Measurements from ENCODE around the gene TXNDC15.
A peak's percentile ranks its signal among the peaks of the same experiment; 100 is the strongest.
"Not testable (repeated sequence)": the region's sequence is repeated elsewhere in the genome, so short reads cannot be mapped to it uniquely, and the experiment has no call there.

Gene TXNDC15

GRCh38 chr5:134873987-134874830 is at the start of gene TXNDC15:
Gene TXNDC15, plus strand, starts transcription at chr5:134874371. Its CDS starts 57 bp downstream, at chr5:134874428.
- no peaks in the 10 kb centered on the region for H3K27me3 Mint-ChIP-seq
- ATAC-seq (replicated peaks) (peak; percentile 88), DNase-seq (peak; percentile 78)
- peak within 1 kb of the TSS; percentile 99 to 100 for H3K4me3 Mint-ChIP-seq
- no peaks in the 10 kb centered on the region for H3K9me3 Mint-ChIP-seq
- peak within 1 kb of the TSS; percentile 99 for H3K27ac Mint-ChIP-seq
- peaks cover 26 to 46% of the 10 kb centered on the region in 2 donors for H3K4me1 Mint-ChIP-seq
- H3K36me3 Mint-ChIP-seq: peaks cover 6 to 19% of the 10 kb centered on the region in 2 donors

- no peak for DNase-seq
- no peak overlapping the region for H3K4me3 Mint-ChIP-seq
- no peaks in the 10 kb centered on the region for H3K27me3 Mint-ChIP-seq
- H3K9me3 Mint-ChIP-seq: no peaks in the 10 kb centered on the region
- no peak overlapping the region for H3K27ac Mint-ChIP-seq
- H3K4me1 Mint-ChIP-seq: peaks cover 0 to 2% of the 10 kb centered on the region in 2 donors
- H3K36me3 Mint-ChIP-seq: peaks cover 37 to 43% of the 10 kb centered on the region in 2 donors
- ATAC-seq (replicated peaks): no peak
These were observed 49.5 kb upstream of the TXNDC15 start for GRCh38 chr5:134824681-134825080.

- ATAC-seq (replicated peaks): no peak
- peaks cover 0 to 2% of the 10 kb centered on the region in 2 donors for H3K4me1 Mint-ChIP-seq
- H3K27ac Mint-ChIP-seq: no peak overlapping the region
- no peaks in the 10 kb centered on the region for H3K9me3 Mint-ChIP-seq
- no peak overlapping the region for H3K4me3 Mint-ChIP-seq
- H3K36me3 Mint-ChIP-seq: peaks cover 34 to 40% of the 10 kb centered on the region in 2 donors
- no peaks in the 10 kb centered on the region for H3K27me3 Mint-ChIP-seq
- no peak for DNase-seq
These were observed 49.0 kb upstream of the TXNDC15 start for GRCh38 chr5:134825212-134825611.

- Mint-ChIP-seq H3K27me3 (no peaks in the 10 kb centered on the region), H3K27ac (no peak overlapping the region), H3K9me3 (no peaks in the 10 kb centered on the region), H3K36me3 (peaks cover 15 to 16% of the 10 kb centered on the region in 2 donors), H3K4me1 (no peaks in the 10 kb centered on the region), H3K4me3 (no peak overlapping the region)
- DNase-seq (no peak), ATAC-seq (replicated peaks) (no peak)
These were observed 40.7 kb upstream of the TXNDC15 start for GRCh38 chr5:134833340-134834032.

GRCh38 chr5:134835623-134836022 is 38.5 kb upstream of the TXNDC15 start:
- no peak for DNase-seq
- H3K4me3 Mint-ChIP-seq: no peak overlapping the region
- H3K4me1 Mint-ChIP-seq: no peaks in the 10 kb centered on the region
- no peaks in the 10 kb centered on the region for H3K27me3 Mint-ChIP-seq
- no peaks in the 10 kb centered on the region for H3K9me3 Mint-ChIP-seq
- H3K27ac Mint-ChIP-seq: no peak overlapping the region
- H3K36me3 Mint-ChIP-seq: peaks cover 23% of the 10 kb centered on the region in 2 donors
- ATAC-seq (replicated peaks): no peak

GRCh38 chr5:134837530-134838181 is 36.5 kb upstream of the TXNDC15 start:
- H3K27me3 Mint-ChIP-seq: no peaks in the 10 kb centered on the region
- H3K27ac Mint-ChIP-seq: no peak overlapping the region
- no peak for DNase-seq
- H3K4me1 Mint-ChIP-seq: no peaks in the 10 kb centered on the region
- no peak overlapping the region for H3K4me3 Mint-ChIP-seq
- H3K36me3 Mint-ChIP-seq: peaks cover 18 to 23% of the 10 kb centered on the region in 2 donors
- ATAC-seq (replicated peaks): no peak
- H3K9me3 Mint-ChIP-seq: no peaks in the 10 kb centered on the region

- not testable (repeated sequence) for ATAC-seq (replicated peaks); H3K9me3 Mint-ChIP-seq; H3K4me1 Mint-ChIP-seq; DNase-seq; H3K27ac Mint-ChIP-seq; H3K4me3 Mint-ChIP-seq; H3K27me3 Mint-ChIP-seq
- peaks cover 18 to 20% of the 10 kb centered on the region in 2 donors for H3K36me3 Mint-ChIP-seq
These were observed 35.8 kb upstream of the TXNDC15 start for GRCh38 chr5:134838361-134838760.

GRCh38 chr5:134840811-134841210 is 33.4 kb upstream of the TXNDC15 start:
- Mint-ChIP-seq H3K4me1 (peaks cover 8 to 13% of the 10 kb centered on the region in 2 donors), H3K27ac (no peak overlapping the region), H3K36me3 (peaks cover 25 to 27% of the 10 kb centered on the region in 2 donors), H3K9me3 (no peaks in the 10 kb centered on the region), H3K4me3 (no peak overlapping the region), H3K27me3 (no peaks in the 10 kb centered on the region)
- DNase-seq (no peak), ATAC-seq (replicated peaks) (no peak)

- H3K36me3 Mint-ChIP-seq: peaks cover 20 to 25% of the 10 kb centered on the region in 2 donors
- H3K27me3 Mint-ChIP-seq: no peaks in the 10 kb centered on the region
- no peaks in the 10 kb centered on the region for H3K9me3 Mint-ChIP-seq
- ATAC-seq (replicated peaks) (no peak), DNase-seq (no peak)
- no peak overlapping the region for H3K27ac Mint-ChIP-seq
- H3K4me3 Mint-ChIP-seq: no peak overlapping the region
- H3K4me1 Mint-ChIP-seq: peaks cover 12 to 35% of the 10 kb centered on the region in 2 donors
These were observed 29.9 kb upstream of the TXNDC15 start for GRCh38 chr5:134844252-134844651.

- DNase-seq (no peak), ATAC-seq (replicated peaks) (no peak)
- Mint-ChIP-seq H3K27me3 (no peaks in the 10 kb centered on the region), H3K9me3 (no peaks in the 10 kb centered on the region), H3K4me1 (peaks cover 14 to 35% of the 10 kb centered on the region in 2 donors), H3K36me3 (peaks cover 11 to 23% of the 10 kb centered on the region in 2 donors), H3K4me3 (peak overlapping the region; percentile 91 to 95), H3K27ac (peak overlapping the region; percentile 99)
These were observed 28.8 kb upstream of the TXNDC15 start for GRCh38 chr5:134845335-134845851.

GRCh38 chr5:134845852-134846640 is 28.1 kb upstream of the TXNDC15 start, which contains the start of gene C5orf24:
Gene C5orf24, plus strand, starts transcription at chr5:134845968. Its CDS starts 8,933 bp downstream, at chr5:134854901.
- Mint-ChIP-seq H3K36me3 (peaks cover 7 to 18% of the 10 kb centered on the region in 2 donors), H3K4me1 (peaks cover 14 to 35% of the 10 kb centered on the region in 2 donors), H3K4me3 (peak within 1 kb of the TSS; percentile 91 to 95), H3K9me3 (no peaks in the 10 kb centered on the region), H3K27me3 (no peaks in the 10 kb centered on the region), H3K27ac (peak within 1 kb of the TSS; percentile 99)
- DNase-seq (peak; percentile 94), ATAC-seq (replicated peaks) (peak; percentile 94 to 97)

GRCh38 chr5:134846641-134846960 is 27.6 kb upstream of the TXNDC15 start:
- Mint-ChIP-seq H3K4me1 (peaks cover 14 to 35% of the 10 kb centered on the region in 2 donors), H3K9me3 (no peaks in the 10 kb centered on the region), H3K36me3 (peaks cover 7 to 18% of the 10 kb centered on the region in 2 donors), H3K4me3 (peak overlapping the region; percentile 91 to 95), H3K27me3 (no peaks in the 10 kb centered on the region), H3K27ac (peak overlapping the region; percentile 99)
- ATAC-seq (replicated peaks) (peak; percentile 3 to 7), DNase-seq (no peak)

GRCh38 chr5:134849434-134849933 is 24.7 kb upstream of the TXNDC15 start:
- not testable (repeated sequence) for H3K4me3 Mint-ChIP-seq; H3K27ac Mint-ChIP-seq; DNase-seq; H3K27me3 Mint-ChIP-seq; ATAC-seq (replicated peaks); H3K9me3 Mint-ChIP-seq
- peaks cover 12 to 20% of the 10 kb centered on the region in 2 donors for H3K36me3 Mint-ChIP-seq
- peaks cover 14 to 35% of the 10 kb centered on the region in 2 donors for H3K4me1 Mint-ChIP-seq

Data from stimulated activated naive B cell treated with anti-CD40 and anti-IgM and Interleukin-4, amounts not matched to agents 10 μg/mL and 1 μg/mL and 100 μg/mL, for 72 hours (primary cell).